H9 (cell line): ENCODE results near the gene PDZD8. TPM values are rescaled to one million over a fixed set of nuclear protein-coding genes. Genes with fewer than 3 reads are reported as not detected.

Source experiments
- DNase-seq: peaks from one replicate; pipeline ENCODE4 v3.0.0-alpha.2; 2017
- H2AFZ ChIP-seq: one replicate; pipeline ENCODE4 v1.6.1; 2013; ENCODE audit warnings: mild to moderate bottlenecking, low read length, control low read depth, moderate library complexity
- H2AK5ac ChIP-seq: 2 replicates; pipeline ENCODE4 v1.6.1; 2013; ENCODE audit warnings: low read length, control low read depth, mixed read lengths; ENCODE audit not compliant: insufficient read length
- H2BK120ac ChIP-seq: one replicate; pipeline ENCODE4 v1.6.1; 2013; ENCODE audit warnings: low read depth, mild to moderate bottlenecking, low read length, control low read depth, inconsistent platforms; ENCODE audit not compliant: poor library complexity, severe bottlenecking
- H2BK12ac ChIP-seq: 2 replicates; pipeline ENCODE4 v1.6.1; 2013; ENCODE audit warnings: low read length, control low read depth, mixed read lengths, low read depth; ENCODE audit not compliant: insufficient read length
- H2BK15ac ChIP-seq: 2 replicates; pipeline ENCODE4 v1.6.1; 2013; ENCODE audit warnings: low read depth, low read length, control low read depth
- H2BK20ac ChIP-seq: one replicate; pipeline ENCODE4 v1.6.1; 2013; ENCODE audit warnings: low read depth, mild to moderate bottlenecking, low read length, control low read depth, inconsistent platforms; ENCODE audit not compliant: poor library complexity, severe bottlenecking
- H2BK5ac ChIP-seq: 2 replicates; pipeline ENCODE4 v1.6.1; 2013; ENCODE audit warnings: low read length, control low read depth, mixed read lengths; ENCODE audit not compliant: insufficient read length
- H3K14ac ChIP-seq: 2 replicates; pipeline ENCODE4 v1.6.1; 2013; ENCODE audit warnings: low read length, control low read depth; ENCODE audit not compliant: insufficient read depth
- H3K18ac ChIP-seq: 2 replicates; pipeline ENCODE4 v1.6.1; 2013; ENCODE audit warnings: low read depth, mild to moderate bottlenecking, mixed read lengths, low read length, control low read depth; ENCODE audit not compliant: insufficient read length
- H3K23ac ChIP-seq: 2 replicates; pipeline ENCODE4 v1.6.1; 2013; ENCODE audit warnings: low read length, control low read depth, mixed read lengths, low read depth; ENCODE audit not compliant: insufficient read length
- H3K23me2 ChIP-seq: 2 replicates; pipeline ENCODE4 v1.6.1; 2013; ENCODE audit warnings: low read depth, mild to moderate bottlenecking, mixed read lengths, low read length, control low read depth; ENCODE audit not compliant: insufficient read length, poor library complexity, severe bottlenecking
- H3K27ac ChIP-seq: 2 replicates; pipeline ENCODE4 v1.5.1; 2013; ENCODE audit warnings: low read length, control low read depth, mixed read lengths, low read depth; ENCODE audit not compliant: insufficient read length
- H3K27me3 ChIP-seq: 2 replicates; pipeline ENCODE4 v1.6.1; 2013; ENCODE audit warnings: low read length, control low read depth, inconsistent platforms; ENCODE audit not compliant: insufficient read depth
- H3K4ac ChIP-seq: 2 replicates; pipeline ENCODE4 v1.6.1; 2013; ENCODE audit warnings: low read depth, mild to moderate bottlenecking, control low read depth, inconsistent platforms, low read length, moderate library complexity
- H3K4me1 ChIP-seq: 2 replicates; pipeline ENCODE4 v1.6.1; 2013; ENCODE audit warnings: low read length, control low read depth, inconsistent platforms; ENCODE audit not compliant: insufficient read depth
- H3K4me2 ChIP-seq: 2 replicates; pipeline ENCODE4 v1.6.1; 2013; ENCODE audit warnings: low read length, control low read depth, mixed read lengths; ENCODE audit not compliant: insufficient read length, insufficient read depth
- H3K56ac ChIP-seq: 2 replicates; pipeline ENCODE4 v1.6.1; 2013; ENCODE audit warnings: low read depth, mild to moderate bottlenecking, mixed read lengths, low read length, control low read depth; ENCODE audit not compliant: insufficient read length
- H3K79me1 ChIP-seq: 2 replicates; pipeline ENCODE4 v1.6.1; 2013; ENCODE audit warnings: low read depth, mild to moderate bottlenecking, moderate library complexity, low read length, control low read depth, inconsistent platforms; ENCODE audit not compliant: insufficient read depth, poor library complexity, severe bottlenecking
- H3K79me2 ChIP-seq: 2 replicates; pipeline ENCODE4 v1.6.1; 2013; ENCODE audit warnings: low read length, control low read depth, inconsistent platforms; ENCODE audit not compliant: insufficient read depth
- H3K9ac ChIP-seq: 2 replicates; pipeline ENCODE4 v1.6.1; 2013; ENCODE audit warnings: low read length, control low read depth, mixed read lengths; ENCODE audit not compliant: insufficient read length; ENCODE audit errors: extremely low read depth
- H3K9me3 ChIP-seq: one replicate; pipeline ENCODE4 v1.6.1; 2013; ENCODE audit warnings: low read depth, low read length, inconsistent platforms; ENCODE audit not compliant: control insufficient read depth
- H3T11ph ChIP-seq: one replicate; pipeline ENCODE4 v1.6.1; 2013; ENCODE audit warnings: mild to moderate bottlenecking, low read length, control low read depth, inconsistent platforms
- H4K20me1 ChIP-seq: one replicate; pipeline ENCODE4 v1.6.1; 2013; ENCODE audit not compliant: control insufficient read depth, insufficient read length, insufficient read depth
- H4K5ac ChIP-seq: 2 replicates; pipeline ENCODE4 v1.6.1; 2013; ENCODE audit warnings: low read depth, mild to moderate bottlenecking, mixed read lengths, low read length, control low read depth; ENCODE audit not compliant: insufficient read length
- H4K8ac ChIP-seq: replicated peaks from 2 replicates; pipeline ENCODE4 v1.6.1; 2013; ENCODE audit warnings: low read length, control low read depth, mixed read lengths, low read depth; ENCODE audit not compliant: insufficient read length
- H4K91ac ChIP-seq: 2 replicates; pipeline ENCODE4 v1.6.1; 2013; ENCODE audit warnings: low read depth, mild to moderate bottlenecking, moderate library complexity, mixed read lengths, low read length, control low read depth; ENCODE audit not compliant: insufficient read length
- H3K27ac Mint-ChIP-seq, 3 experiments: 2 replicates in 2 of 3; 3 replicates in 1 of 3; pipeline ENCODE4 v1.8.0; 2020 to 2021; ENCODE audit warnings: mixed read lengths in 3 of 3, mild to moderate bottlenecking in 1 of 3, moderate library complexity in 1 of 3
- H3K27me3 Mint-ChIP-seq: 2 replicates; pipeline ENCODE4 v1.8.0; 2021; ENCODE audit warnings: low read depth, mild to moderate bottlenecking, moderate library complexity, mixed read lengths
- H3K36me3 Mint-ChIP-seq, 3 experiments: 2 replicates in 2 of 3; 3 replicates in 1 of 3; pipeline ENCODE4 v1.8.0; 2020 to 2021; ENCODE audit warnings: low read depth in 3 of 3, mixed read lengths in 3 of 3; ENCODE audit not compliant: insufficient read depth in 1 of 3
- H3K4me1 Mint-ChIP-seq, 2 experiments: 2 replicates each; pipeline ENCODE4 v1.8.0; 2020; ENCODE audit warnings: mixed read lengths in 2 of 2
- H3K4me3 Mint-ChIP-seq, 2 experiments: 2 replicates in 1 of 2; 3 replicates in 1 of 2; pipeline ENCODE4 v1.8.0; 2020 to 2021; ENCODE audit warnings: mild to moderate bottlenecking in 2 of 2, mixed read lengths in 2 of 2, moderate library complexity in 1 of 2
- H3K9me3 Mint-ChIP-seq, 2 experiments: 2 replicates in 1 of 2; 3 replicates in 1 of 2; pipeline ENCODE4 v1.8.0; 2020; ENCODE audit warnings: mild to moderate bottlenecking in 2 of 2, mixed read lengths in 2 of 2, moderate library complexity in 1 of 2
- CTCF ChIP-seq: fragments of 200-600 bp; sonication (generic); conservative IDR thresholded peaks from 3 replicates; pipeline ENCODE4 v1.8.0; 2021; ENCODE audit warnings: antibody characterized with exemption, mild to moderate bottlenecking
- WGBS: extraction: QIAGEN DNeasy Blood & Tissue Kit; methylation state at CpG from one replicate; pipeline ENCODE4 v1.1.7; 2013; ENCODE audit warnings: missing lambda C conversion rate, low lambda C conversion rate, mixed read lengths; ENCODE audit not compliant: insufficient read length; ENCODE audit errors: extremely low coverage; 5-methylcytosine and 5-hydroxymethylcytosine counted together
- total RNA-seq: library from RNA; stranded (reverse); gene quantifications from 2 replicates; pipeline ENCODE4 v1.2.1, GENCODE V29; 2021

The PDZD8 gene
- total RNA-seq, 1 experiment from 2014 or later, result 38.2 TPM

GRCh38 chr10:117271427-117271826 is 103.8 kb downstream of the PDZD8 start:
- TF ChIP-seq CTCF, result no peak
- no peaks in the 10 kb centered on the region for H3K79me2 ChIP-seq
- no peaks in the 10 kb centered on the region for H3K27me3 ChIP-seq
- H3K4me2 ChIP-seq, result no peak overlapping the region
- H3K23me2 ChIP-seq, result no peaks in the 10 kb centered on the region
- no peaks in the 10 kb centered on the region for H3K4me1 ChIP-seq
- H2BK120ac ChIP-seq, result no peak overlapping the region
- H3T11ph ChIP-seq, result no peak overlapping the region
- no peak overlapping the region for H4K91ac ChIP-seq
- no peak overlapping the region for H2BK15ac ChIP-seq
- H3K14ac ChIP-seq, result no peak overlapping the region
- H3K36me3 Mint-ChIP-seq, result peaks cover 0 to 3% (median 0%) of the 10 kb centered on the region in 3 experiments; a peak in 3 of 7 replicates
- no peak overlapping the region; a peak in 1 of 7 replicates for H3K27ac Mint-ChIP-seq
- DNase-seq, result no peak
- H2BK20ac ChIP-seq, result no peak overlapping the region
- H3K23ac ChIP-seq, result no peak overlapping the region
- no CpG with 5 or more reads among the region's 3 CpGs for WGBS
- H3K4ac ChIP-seq, result no peak overlapping the region
- no peaks in the 10 kb centered on the region for H4K20me1 ChIP-seq
- H3K18ac ChIP-seq, result no peak overlapping the region
- H3K27ac ChIP-seq, result no peak overlapping the region
- no peak overlapping the region for H2AFZ ChIP-seq
- H2BK12ac ChIP-seq, result no peak overlapping the region
- no peak overlapping the region for H3K4me3 Mint-ChIP-seq
- H3K9ac ChIP-seq, result no peak overlapping the region
- no peak overlapping the region for H3K56ac ChIP-seq
- no peaks in the 10 kb centered on the region for H3K79me1 ChIP-seq
- H2BK5ac ChIP-seq, result no peak overlapping the region
- H4K8ac ChIP-seq, result no peak overlapping the region
- no peaks in the 10 kb centered on the region for H3K9me3 ChIP-seq
- no peak overlapping the region for H4K5ac ChIP-seq
- H3K9me3 Mint-ChIP-seq, result no peaks in the 10 kb centered on the region; a peak in 1 of 5 replicates
- no peaks in the 10 kb centered on the region; the same call in 1 of the 2 replicates for H3K27me3 Mint-ChIP-seq
- H2AK5ac ChIP-seq, result no peak overlapping the region
- H3K4me1 Mint-ChIP-seq, result peaks cover 0 to 7% of the 10 kb centered on the region in 2 experiments; a peak in 2 of 4 replicates
